Epithelial cell of proximal tubule (primary cell): Measurements from ENCODE around the gene USP34. TPM values are rescaled to one million over a fixed set of nuclear protein-coding genes. Genes with fewer than 3 reads are reported as not detected.

Experiments used
- DNase-seq: peaks from one replicate; pipeline ENCODE4 v3.0.0-alpha.2; 2011; ENCODE audit warnings: low read depth
- H3K4me3 ChIP-seq: 2 replicates; pipeline ENCODE4 v1.5.1; 2011; ENCODE audit warnings: low read depth, mild to moderate bottlenecking, low read length
- CTCF ChIP-seq: conservative IDR thresholded peaks from 2 replicates; pipeline ENCODE4 v1.5.1; 2012; ENCODE audit warnings: low read depth, mild to moderate bottlenecking, low read length
- total RNA-seq: library from RNA; depleted of rRNA; stranded (reverse); fragments of >200 nt; gene quantifications from 2 replicates; pipeline ENCODE4 v1.2.3, GENCODE V29; 2015

The USP34 gene
- total RNA-seq, 1 donor from 2014 or later = 54.1 TPM

- no peak for DNase-seq
- no peak for TF ChIP-seq CTCF
- no peak overlapping the region for H3K4me3 ChIP-seq
Observed at GRCh38 chr2:61421611-61422010, 49.3 kb downstream of the USP34 start.

GRCh38 chr2:61420991-61421544 is 49.8 kb downstream of the USP34 start:
- TF ChIP-seq CTCF = no peak
- H3K4me3 ChIP-seq = no peak overlapping the region
- no peak for DNase-seq

- no peak overlapping the region for H3K4me3 ChIP-seq
- DNase-seq = no peak
- TF ChIP-seq CTCF = no peak
Observed at GRCh38 chr2:61419570-61419969, 51.3 kb downstream of the USP34 start.

- no peak for TF ChIP-seq CTCF
- H3K4me3 ChIP-seq = no peak overlapping the region
- no peak for DNase-seq
Observed at GRCh38 chr2:61419129-61419528, 51.8 kb downstream of the USP34 start.

DNA sequence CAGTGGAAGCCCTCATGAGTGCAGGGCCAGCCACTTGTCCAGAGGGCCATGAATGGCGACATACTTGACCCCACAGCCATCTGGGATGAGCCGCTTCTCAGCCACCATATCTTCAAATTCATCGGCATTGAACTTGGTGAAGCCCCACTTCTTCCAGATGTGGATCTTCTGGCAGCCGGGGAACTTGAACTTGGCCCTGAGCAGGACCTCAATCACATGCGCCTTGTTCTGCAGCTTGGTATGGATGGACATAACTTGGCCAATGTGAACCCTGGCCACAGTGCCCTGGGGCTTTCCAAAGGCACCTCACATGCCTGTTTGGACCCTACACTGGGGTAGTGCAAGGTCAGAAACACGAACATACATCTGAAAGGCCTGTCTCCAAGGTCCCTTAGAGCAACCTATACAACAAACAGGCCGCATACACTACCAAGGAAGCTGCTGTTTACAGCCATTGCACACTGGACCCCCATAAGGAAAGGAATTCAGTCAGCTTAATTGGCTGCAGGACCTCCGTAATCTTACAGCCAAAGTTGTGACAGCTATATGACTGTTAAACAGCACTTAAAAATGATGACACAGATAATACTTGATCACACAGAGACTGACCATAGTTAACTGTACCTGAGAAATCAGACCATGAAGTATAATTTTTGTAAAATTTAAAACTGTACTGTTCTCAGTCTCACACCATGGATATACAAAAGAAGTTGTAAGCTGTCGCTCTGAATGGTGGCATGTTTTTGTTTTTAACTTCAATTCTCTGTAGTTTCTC is 53.8 kb downstream of the USP34 start:
- DNase-seq = no peak
- H3K4me3 ChIP-seq = no peak overlapping the region
- TF ChIP-seq CTCF = no peak

DNA sequence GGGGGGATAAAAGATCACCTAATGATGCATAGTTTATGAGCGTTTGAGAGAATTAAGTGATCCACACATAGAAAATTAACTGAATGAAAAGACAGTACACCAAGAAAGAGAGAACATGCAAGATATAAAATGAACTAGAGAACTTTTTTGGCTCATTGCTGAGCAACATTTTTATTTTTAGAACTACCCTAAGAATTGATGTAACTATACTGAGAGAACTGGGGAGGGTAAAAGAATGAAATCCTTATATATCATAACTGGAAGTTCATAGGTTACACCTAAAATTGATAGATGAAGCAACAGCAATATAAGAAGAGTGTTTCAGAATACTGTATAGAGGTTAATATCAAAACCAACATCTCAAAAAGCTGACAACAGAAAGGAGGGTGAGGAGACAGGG is 55.6 kb downstream of the USP34 start:
- TF ChIP-seq CTCF = no peak
- no peak overlapping the region for H3K4me3 ChIP-seq
- no peak for DNase-seq

DNA sequence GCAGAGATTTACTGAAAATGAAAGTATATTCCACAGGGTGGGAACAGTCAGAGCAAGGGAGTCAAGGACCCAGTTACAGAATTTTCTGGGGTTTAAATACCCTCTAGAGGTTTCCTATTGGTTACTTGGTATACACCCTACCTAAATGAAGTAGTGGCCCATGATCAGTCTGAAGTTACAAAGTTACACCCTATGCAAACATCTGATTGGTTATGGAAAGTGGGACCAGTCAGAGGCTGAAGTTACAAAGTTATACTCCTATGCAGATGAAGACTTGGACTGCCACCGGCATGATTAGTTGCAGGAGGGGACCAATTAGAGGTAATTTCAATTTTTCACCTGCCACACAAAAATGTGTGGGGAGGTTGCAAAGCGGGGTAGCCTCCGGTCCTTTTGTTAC is 56.2 kb downstream of the USP34 start:
- TF ChIP-seq CTCF = no peak
- no peak overlapping the region for H3K4me3 ChIP-seq
- DNase-seq = no peak
